Left ventricle myocardium inferior (tissue), 1 donor: ENCODE results near the gene STARD10. TPM values are rescaled to one million over a fixed set of nuclear protein-coding genes. Genes with fewer than 3 reads are reported as not detected.

ENCODE experiments used
- DNase-seq: peaks from one replicate; pipeline ENCODE4 v3.0.0-alpha.2; 2020
- H3K27ac ChIP-seq: fragments of 200-600 bp; replicated peaks from 2 replicates; pipeline ENCODE4 v1.8.0; 2021
- H3K27me3 ChIP-seq: fragments of 200-600 bp; 2 replicates; pipeline ENCODE4 v1.8.0; 2021; ENCODE audit warnings: low read depth
- H3K36me3 ChIP-seq: fragments of 200-600 bp; 2 replicates; pipeline ENCODE4 v1.8.0; 2021
- H3K4me1 ChIP-seq: fragments of 200-600 bp; 2 replicates; pipeline ENCODE4 v1.8.0; 2021
- H3K4me3 ChIP-seq: fragments of 200-600 bp; 2 replicates; pipeline ENCODE4 v1.8.0; 2021; ENCODE audit warnings: mild to moderate bottlenecking, moderate library complexity
- H3K9me3 ChIP-seq: fragments of 200-600 bp; replicated peaks from 2 replicates; pipeline ENCODE4 v1.8.0; 2021
- intact Hi-C: fragments of 100-400 bp; cut with micrococcal nuclease; formaldehyde crosslinking; loops from one replicate; pipeline ENCODE4 v1.11.0; 2022
- total RNA-seq: library from RNA; stranded (reverse); fragmentation: NEBNext Ultra II Directional; extraction: Animal tissue kit (Norgen Biotek cat#: 25700); gene quantifications from one replicate; pipeline ENCODE4 v1.2.1, GENCODE V29; 2021
- TF ChIP-seq, protein P1 (sequence below): fragments of 200-600 bp; IDR thresholded peaks from 2 replicates; pipeline ENCODE4 v1.8.0; 2021; ENCODE audit warnings: antibody characterized with exemption, mild to moderate bottlenecking, borderline replicate concordance
- donor health status: DM: no; HTN: yes; CAD: no; lungs with severe emphysema.

The STARD10 gene
- total RNA-seq, 1 donor from 2014 or later = 93.6 TPM

DNA sequence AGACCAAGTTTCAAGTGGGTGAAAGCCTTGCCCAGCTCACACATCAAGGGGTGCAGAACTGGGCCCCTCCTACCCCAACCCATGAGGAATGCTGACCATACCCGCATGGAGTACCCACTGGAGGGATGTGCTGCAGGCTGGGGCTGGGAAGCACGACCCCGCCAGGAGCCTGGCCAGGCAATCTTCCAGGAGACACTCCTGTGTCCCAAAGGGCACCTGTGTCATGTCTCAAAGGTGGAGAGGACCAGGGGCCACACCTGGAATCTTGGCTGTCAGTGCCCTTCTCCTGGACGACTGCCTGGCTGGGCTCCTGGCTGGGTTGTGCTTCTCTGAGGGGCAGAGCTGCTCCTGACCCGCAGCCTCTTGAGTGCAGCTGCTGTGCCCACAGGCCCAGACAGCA is 48.3 kb downstream of the STARD10 start:
- no peak for DNase-seq
- Histone ChIP-seq H3K4me3 (no peak overlapping the region), H3K4me1 (peaks cover 30% of the 10 kb centered on the region), H3K27ac (no peak overlapping the region), H3K36me3 (no peaks in the 10 kb centered on the region), H3K27me3 (no peaks in the 10 kb centered on the region), H3K9me3 (no peaks in the 10 kb centered on the region)
- intact Hi-C loops = no loop called here
- TF ChIP-seq, protein P1, sequence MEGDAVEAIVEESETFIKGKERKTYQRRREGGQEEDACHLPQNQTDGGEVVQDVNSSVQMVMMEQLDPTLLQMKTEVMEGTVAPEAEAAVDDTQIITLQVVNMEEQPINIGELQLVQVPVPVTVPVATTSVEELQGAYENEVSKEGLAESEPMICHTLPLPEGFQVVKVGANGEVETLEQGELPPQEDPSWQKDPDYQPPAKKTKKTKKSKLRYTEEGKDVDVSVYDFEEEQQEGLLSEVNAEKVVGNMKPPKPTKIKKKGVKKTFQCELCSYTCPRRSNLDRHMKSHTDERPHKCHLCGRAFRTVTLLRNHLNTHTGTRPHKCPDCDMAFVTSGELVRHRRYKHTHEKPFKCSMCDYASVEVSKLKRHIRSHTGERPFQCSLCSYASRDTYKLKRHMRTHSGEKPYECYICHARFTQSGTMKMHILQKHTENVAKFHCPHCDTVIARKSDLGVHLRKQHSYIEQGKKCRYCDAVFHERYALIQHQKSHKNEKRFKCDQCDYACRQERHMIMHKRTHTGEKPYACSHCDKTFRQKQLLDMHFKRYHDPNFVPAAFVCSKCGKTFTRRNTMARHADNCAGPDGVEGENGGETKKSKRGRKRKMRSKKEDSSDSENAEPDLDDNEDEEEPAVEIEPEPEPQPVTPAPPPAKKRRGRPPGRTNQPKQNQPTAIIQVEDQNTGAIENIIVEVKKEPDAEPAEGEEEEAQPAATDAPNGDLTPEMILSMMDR = no peak

DNA sequence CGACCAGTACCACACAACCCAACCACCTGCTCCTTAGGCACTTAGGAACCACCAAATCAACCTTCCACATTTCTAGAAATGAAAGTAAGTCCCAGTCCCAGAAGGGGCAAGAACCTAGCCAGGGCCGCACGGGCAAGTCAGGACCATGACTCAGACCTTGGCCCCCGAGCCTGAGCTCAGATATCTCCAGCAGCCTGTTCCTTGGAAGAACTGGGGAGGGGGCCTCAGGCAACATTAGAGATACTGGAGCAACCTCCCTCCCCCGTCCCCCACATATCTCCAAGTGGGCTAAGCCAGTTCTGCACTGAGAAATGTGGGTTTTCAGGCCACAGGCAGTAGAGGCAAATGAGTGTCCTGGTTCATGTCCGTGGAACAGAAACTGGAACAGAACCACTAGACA is 49.4 kb downstream of the STARD10 start:
- Histone ChIP-seq H3K27ac (no peak overlapping the region), H3K4me3 (no peak overlapping the region), H3K9me3 (no peaks in the 10 kb centered on the region), H3K36me3 (no peaks in the 10 kb centered on the region), H3K4me1 (peaks cover 38% of the 10 kb centered on the region), H3K27me3 (no peaks in the 10 kb centered on the region)
- intact Hi-C loops = no loop called here
- TF ChIP-seq, protein P1 = no peak
- DNase-seq = no peak

DNA sequence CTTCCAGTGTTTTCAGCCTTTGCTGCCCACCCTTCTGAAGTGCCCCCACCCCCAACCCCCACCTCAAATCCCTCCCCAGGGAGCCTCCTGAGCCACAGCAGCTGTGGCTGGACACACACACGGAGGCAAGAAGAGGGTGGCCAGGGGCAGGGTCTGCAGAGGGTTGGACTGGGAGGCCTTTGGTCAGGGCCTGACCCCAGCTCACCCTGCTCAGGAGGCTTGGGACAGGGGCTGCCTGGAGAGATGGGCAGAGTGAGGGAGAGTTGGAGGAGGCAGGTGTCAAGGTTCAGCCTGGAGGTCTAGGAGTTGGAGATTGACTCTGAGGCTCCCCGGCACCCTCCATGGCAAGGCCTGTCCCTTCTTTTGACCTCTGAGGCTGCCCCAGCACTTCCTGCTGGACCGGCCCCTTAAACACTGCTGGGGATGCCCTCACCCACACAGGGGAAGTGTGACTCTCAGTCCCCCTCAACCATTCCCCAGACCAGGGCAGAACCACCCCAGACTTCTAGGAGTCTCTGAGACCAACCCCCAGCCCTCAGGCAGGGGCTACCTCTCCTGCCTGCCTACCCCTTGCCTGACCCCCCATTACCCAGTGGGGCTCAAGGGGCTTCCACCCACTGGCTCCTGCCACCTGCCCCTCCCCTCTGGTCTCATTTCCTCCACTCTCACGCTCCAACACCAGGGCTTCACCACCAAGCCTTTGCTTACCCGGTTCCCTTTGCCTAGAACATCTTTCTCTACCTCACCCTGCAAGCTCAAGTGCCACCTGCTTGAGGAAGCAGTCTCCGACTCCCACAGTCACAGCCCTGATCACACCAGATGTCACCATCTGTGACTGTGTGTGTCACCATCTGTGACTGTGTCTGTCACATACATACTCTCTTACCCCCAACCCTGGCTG is 50.3 kb downstream of the STARD10 start:
- Histone ChIP-seq H3K36me3 (no peaks in the 10 kb centered on the region), H3K9me3 (no peaks in the 10 kb centered on the region), H3K27me3 (no peaks in the 10 kb centered on the region), H3K27ac (no peak overlapping the region), H3K4me1 (peaks cover 41% of the 10 kb centered on the region), H3K4me3 (no peak overlapping the region)
- intact Hi-C loops = no loop called here
- TF ChIP-seq, protein P1 = no peak
- DNase-seq = no peak

DNA sequence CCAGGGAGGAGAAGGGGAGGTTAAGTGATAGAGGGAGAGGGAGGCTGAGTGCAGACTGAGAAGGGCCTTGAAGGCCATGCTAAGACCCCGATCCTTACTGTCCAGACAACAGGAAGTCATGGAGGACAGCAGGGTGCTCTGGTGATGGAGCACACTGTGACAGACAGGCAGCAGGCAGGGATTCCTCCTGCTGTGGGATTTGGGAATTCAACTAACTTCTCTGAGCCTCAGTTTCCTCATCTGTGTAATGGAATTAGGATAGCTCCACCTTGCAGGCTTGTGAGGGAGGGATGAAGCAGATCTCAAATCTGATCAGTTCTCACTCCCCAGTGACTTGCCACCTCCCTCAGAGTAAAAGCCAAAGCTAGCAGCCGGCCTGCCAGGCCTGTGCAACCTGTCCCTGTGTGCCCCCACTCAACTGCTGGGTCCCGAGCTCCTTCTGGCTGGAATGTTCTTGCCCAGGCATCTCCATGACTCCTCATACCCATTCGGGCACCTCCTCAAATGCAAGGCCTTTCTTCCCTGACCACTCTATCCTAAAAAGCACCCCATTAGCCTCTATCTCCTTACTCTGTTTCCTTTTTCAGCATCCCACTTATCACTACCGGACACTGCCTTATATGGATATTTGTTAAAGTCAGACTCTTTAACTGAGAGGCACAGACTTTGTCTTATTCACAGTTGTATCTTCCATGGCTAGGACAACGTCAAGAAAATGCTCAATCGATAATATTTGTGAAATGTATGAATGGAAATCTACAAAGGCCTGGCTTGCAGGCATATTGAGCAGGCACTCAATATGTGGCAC is 51.1 kb downstream of the STARD10 start:
- Histone ChIP-seq H3K4me3 (no peak overlapping the region), H3K27me3 (no peaks in the 10 kb centered on the region), H3K36me3 (no peaks in the 10 kb centered on the region), H3K27ac (no peak overlapping the region), H3K4me1 (peaks cover 41% of the 10 kb centered on the region), H3K9me3 (no peaks in the 10 kb centered on the region)
- TF ChIP-seq, protein P1 = no peak
- intact Hi-C loops = no loop called here
- no peak for DNase-seq

DNA sequence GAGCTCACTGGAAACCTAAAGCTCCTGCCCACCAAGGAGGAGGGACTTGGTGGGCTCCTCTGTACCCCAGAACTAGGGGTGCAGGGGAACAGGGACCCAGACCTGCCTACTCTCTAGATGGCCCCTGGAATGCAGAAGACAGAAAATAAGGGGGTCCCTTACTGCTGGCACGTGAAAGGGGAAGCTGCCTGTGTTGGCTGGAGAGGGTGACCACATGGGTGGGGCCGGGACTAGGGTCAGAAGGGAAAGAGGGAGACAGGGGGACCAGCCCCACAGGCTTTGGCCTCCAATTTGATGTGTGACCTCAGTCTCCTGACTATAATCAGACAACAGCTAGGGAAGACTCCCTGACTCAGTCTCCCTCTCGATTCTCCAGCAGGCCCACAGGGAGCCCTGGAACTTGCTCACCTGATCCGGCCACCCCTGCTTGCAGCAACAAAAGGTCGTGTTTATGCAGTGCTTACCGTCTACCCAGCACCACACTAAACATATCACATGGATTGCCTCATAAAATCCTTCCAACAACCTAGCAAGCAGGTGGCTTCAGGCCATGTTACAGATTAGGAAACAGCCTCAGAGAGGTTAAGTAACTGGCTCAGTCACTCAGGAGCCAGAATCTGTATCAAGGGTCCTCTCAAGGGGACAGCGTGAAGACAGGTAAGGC is 51.9 kb downstream of the STARD10 start:
- Histone ChIP-seq H3K27me3 (no peaks in the 10 kb centered on the region), H3K9me3 (no peaks in the 10 kb centered on the region), H3K36me3 (no peaks in the 10 kb centered on the region), H3K4me3 (no peak overlapping the region), H3K27ac (peak overlapping the region; percentile 40), H3K4me1 (peaks cover 41% of the 10 kb centered on the region)
- TF ChIP-seq, protein P1 = no peak
- no peak for DNase-seq
- intact Hi-C loops = no loop called here
